Activated B cell treated with CpG ODN at 0.5 μM for 24 hours (primary cell): Measurements from ENCODE around the gene RIMBP3C. TPM values are rescaled to one million over a fixed set of nuclear protein-coding genes. Genes with fewer than 3 reads are reported as not detected.
A peak's percentile ranks its signal among the peaks of the same experiment; 100 is the strongest.
"Not testable (repeated sequence)": the region's sequence is repeated elsewhere in the genome, so short reads cannot be mapped to it uniquely, and the experiment has no call there.

Source experiments
- ATAC-seq: fragments of 200-7000 bp; cut with Tn5 transposase; one replicate; pipeline ENCODE4 v1.10.0; 2021; ENCODE audit warnings: low read depth, mild to moderate bottlenecking, moderate library complexity
- CTCF ChIA-PET: fragments of 350-600 bp; sonication (Branson Sonifier 250); formaldehyde crosslinking; loops from one replicate; lab custom pipeline; 2021; ENCODE audit warnings: antibody characterized with exemption; lab: Charles Lee
- POLR2A ChIA-PET: fragments of 350-600 bp; sonication (Branson Sonifier 250); formaldehyde crosslinking; loops from one replicate; lab custom pipeline; 2021; ENCODE audit warnings: antibody characterized with exemption; lab: Charles Lee
- DNase-seq: peaks from one replicate; pipeline ENCODE4 v3.0.0; 2022
- H3K27ac Mint-ChIP-seq: one replicate; pipeline ENCODE4 v1.8.0; 2020; ENCODE audit warnings: mixed read lengths
- H3K27me3 Mint-ChIP-seq: one replicate; pipeline ENCODE4 v1.8.0; 2021; ENCODE audit warnings: mixed read lengths
- H3K36me3 Mint-ChIP-seq: one replicate; pipeline ENCODE4 v1.8.0; 2021; ENCODE audit warnings: low read depth, mixed read lengths
- H3K4me1 Mint-ChIP-seq: one replicate; pipeline ENCODE4 v1.8.0; 2021; ENCODE audit warnings: mixed read lengths
- H3K4me3 Mint-ChIP-seq: one replicate; pipeline ENCODE4 v1.8.0; 2020; ENCODE audit warnings: mild to moderate bottlenecking, mixed read lengths
- H3K9me3 Mint-ChIP-seq: one replicate; pipeline ENCODE4 v1.8.0; 2020; ENCODE audit warnings: mixed read lengths
- intact Hi-C: fragments of 100-400 bp; cut with micrococcal nuclease; formaldehyde crosslinking; loops from one replicate; pipeline ENCODE4 v1.15.1; 2024
- total RNA-seq: library from RNA; stranded (reverse); gene quantifications from 2 replicates; pipeline ENCODE4 v1.2.3, GENCODE V29; 2022
- TF ChIP-seq, protein P1 (sequence below): fragments of 200-600 bp; IDR thresholded peaks from one replicate; pipeline ENCODE4 v1.8.0; 2022; ENCODE audit warnings: antibody characterized with exemption, mild to moderate bottlenecking

The RIMBP3C gene
- total RNA-seq, 1 donor from 2014 or later: 0.24 TPM

DNA sequence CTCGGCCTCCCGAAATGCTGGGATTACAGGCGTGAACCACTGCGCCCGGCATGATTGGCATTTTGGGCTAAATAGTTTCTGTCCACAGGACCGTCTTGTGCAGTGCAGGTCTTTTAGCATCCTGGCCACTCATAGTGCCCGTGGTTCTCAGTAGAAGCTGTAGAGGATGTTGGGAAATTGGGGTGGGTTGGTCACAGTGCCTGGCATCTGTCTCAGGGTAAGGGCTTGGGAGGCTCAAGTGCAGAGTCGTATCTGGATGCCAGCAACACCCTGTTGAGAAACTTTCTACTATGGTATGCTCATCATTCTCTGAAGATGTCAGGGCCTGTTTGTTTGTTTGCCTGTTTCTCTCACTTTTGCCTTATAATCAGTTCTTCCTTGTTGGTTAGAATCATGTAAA is 38.1 kb upstream of the RIMBP3C start:
- peak overlapping the region; percentile 14 for H3K27ac Mint-ChIP-seq
- POLR2A ChIA-PET: interaction anchor here (0.6 to 1.7 kb wide), 2 partner anchors 15 to 20 kb away, joined by 3 read pairs; no protein-coding TSS in a partner anchor
- TF ChIP-seq, protein P1, sequence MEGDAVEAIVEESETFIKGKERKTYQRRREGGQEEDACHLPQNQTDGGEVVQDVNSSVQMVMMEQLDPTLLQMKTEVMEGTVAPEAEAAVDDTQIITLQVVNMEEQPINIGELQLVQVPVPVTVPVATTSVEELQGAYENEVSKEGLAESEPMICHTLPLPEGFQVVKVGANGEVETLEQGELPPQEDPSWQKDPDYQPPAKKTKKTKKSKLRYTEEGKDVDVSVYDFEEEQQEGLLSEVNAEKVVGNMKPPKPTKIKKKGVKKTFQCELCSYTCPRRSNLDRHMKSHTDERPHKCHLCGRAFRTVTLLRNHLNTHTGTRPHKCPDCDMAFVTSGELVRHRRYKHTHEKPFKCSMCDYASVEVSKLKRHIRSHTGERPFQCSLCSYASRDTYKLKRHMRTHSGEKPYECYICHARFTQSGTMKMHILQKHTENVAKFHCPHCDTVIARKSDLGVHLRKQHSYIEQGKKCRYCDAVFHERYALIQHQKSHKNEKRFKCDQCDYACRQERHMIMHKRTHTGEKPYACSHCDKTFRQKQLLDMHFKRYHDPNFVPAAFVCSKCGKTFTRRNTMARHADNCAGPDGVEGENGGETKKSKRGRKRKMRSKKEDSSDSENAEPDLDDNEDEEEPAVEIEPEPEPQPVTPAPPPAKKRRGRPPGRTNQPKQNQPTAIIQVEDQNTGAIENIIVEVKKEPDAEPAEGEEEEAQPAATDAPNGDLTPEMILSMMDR: no peak
- DNase-seq (no peak), ATAC-seq (no peak)
- peaks cover 70% of the 10 kb centered on the region for H3K4me1 Mint-ChIP-seq
- CTCF ChIA-PET: no interaction called here
- H3K36me3 Mint-ChIP-seq: peaks cover 44% of the 10 kb centered on the region
- H3K4me3 Mint-ChIP-seq: no peak overlapping the region
- H3K9me3 Mint-ChIP-seq: no peaks in the 10 kb centered on the region
- intact Hi-C loops: loop anchor here (5.0 kb wide), 1 partner anchor 53 kb away; the partner anchor contains the start of gene SDF2L1
- no peaks in the 10 kb centered on the region for H3K27me3 Mint-ChIP-seq

DNA sequence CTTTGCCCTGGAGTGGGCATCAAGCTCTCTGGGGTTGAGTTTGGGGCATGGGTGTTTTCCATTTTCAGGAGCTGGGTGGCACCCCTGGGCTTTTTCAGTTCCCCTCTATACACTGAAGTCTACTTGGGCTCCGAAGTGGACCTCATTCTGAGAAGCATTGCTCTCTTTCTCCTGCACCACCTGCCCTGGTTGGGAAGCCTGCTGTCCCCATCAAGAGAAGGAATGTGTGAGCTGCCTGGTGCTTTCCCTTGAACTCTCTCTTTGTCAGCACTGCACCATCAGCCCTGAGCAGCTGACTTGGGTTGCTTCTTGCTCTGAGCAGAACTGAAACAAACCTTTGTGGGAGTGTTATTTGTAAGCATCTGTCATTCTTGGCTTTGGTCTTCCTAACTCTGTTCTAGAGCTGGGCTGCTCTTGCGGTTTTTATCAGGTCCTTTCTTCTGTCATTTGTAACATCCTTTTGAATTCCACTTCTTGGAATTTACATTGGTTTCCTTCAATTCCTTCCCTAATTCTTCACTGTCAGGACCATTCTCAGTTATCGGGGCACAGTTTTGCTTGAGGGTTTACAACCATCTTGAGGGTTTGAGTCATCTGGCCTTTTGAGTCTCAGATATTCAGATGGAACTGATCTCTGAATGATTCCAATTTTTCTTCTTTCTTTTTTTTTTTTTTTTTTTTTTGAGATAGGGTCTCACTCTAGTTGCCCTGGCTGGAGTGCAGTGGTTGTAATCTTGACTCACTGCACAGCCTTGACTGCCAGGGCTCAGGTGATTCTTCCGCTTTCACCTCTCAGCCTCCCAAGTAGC is 36.7 kb upstream of the RIMBP3C start:
- peak overlapping the region; percentile 83 for H3K27ac Mint-ChIP-seq
- DNase-seq (peak; percentile 27), ATAC-seq (peak; percentile 88)
- peaks cover 66% of the 10 kb centered on the region for H3K4me1 Mint-ChIP-seq
- peaks cover 35% of the 10 kb centered on the region for H3K36me3 Mint-ChIP-seq
- ChIA-PET CTCF (interaction anchor here (1.3 to 1.4 kb wide), 2 partner anchors 41 to 59 kb away, joined by 5 to 7 read pairs; no protein-coding TSS in a partner anchor), POLR2A (interaction anchor here (0.9 to 1.7 kb wide), 6 partner anchors 9 to 41 kb away, joined by 3 to 22 read pairs (median 4); partner anchors contain the start of gene YDJC)
- intact Hi-C loops: loop anchor here (1.0 to 5.0 kb wide), 3 partner anchors 20 to 54 kb away; partner anchors contain the start of gene SDF2L1
- peak overlapping the region; percentile 45 for H3K4me3 Mint-ChIP-seq
- TF ChIP-seq, protein P1: no peak
- no peaks in the 10 kb centered on the region for H3K27me3 Mint-ChIP-seq
- H3K9me3 Mint-ChIP-seq: no peaks in the 10 kb centered on the region

DNA sequence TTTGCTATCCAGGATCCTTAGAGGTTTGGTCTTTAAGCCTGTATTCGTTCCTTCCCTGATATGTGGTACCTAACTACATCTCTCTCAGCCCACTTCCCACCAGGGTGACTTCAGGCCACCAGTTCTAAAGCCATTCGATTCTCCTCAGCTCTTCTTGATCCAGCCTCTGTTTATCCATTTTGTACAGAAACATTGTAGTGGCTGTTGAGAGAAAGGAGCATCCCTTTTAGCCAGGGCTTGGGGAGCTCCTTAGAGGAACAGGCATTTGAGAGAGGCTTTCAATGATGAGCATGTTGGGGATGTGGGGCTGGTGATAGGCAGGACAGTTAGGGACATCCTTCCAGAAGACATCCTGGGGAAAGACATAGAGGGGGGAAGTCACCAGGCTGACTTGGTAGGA is 34.1 kb upstream of the RIMBP3C start:
- DNase-seq (no peak), ATAC-seq (no peak)
- Mint-ChIP-seq H3K4me1 (peaks cover 57% of the 10 kb centered on the region), H3K9me3 (no peaks in the 10 kb centered on the region), H3K27ac (peak overlapping the region; percentile 32), H3K36me3 (peaks cover 22% of the 10 kb centered on the region), H3K27me3 (no peaks in the 10 kb centered on the region), H3K4me3 (no peak overlapping the region)
- ChIA-PET CTCF (no interaction called here), POLR2A (interaction anchor here (0.6 kb wide), 1 partner anchor 44 kb away, joined by 5 read pairs; the partner anchor contains the start of gene YDJC)
- intact Hi-C loops: loop anchor here (5.0 kb wide), 1 partner anchor 57 kb away; the partner anchor contains the start of gene SDF2L1
- TF ChIP-seq, protein P1: no peak

DNA sequence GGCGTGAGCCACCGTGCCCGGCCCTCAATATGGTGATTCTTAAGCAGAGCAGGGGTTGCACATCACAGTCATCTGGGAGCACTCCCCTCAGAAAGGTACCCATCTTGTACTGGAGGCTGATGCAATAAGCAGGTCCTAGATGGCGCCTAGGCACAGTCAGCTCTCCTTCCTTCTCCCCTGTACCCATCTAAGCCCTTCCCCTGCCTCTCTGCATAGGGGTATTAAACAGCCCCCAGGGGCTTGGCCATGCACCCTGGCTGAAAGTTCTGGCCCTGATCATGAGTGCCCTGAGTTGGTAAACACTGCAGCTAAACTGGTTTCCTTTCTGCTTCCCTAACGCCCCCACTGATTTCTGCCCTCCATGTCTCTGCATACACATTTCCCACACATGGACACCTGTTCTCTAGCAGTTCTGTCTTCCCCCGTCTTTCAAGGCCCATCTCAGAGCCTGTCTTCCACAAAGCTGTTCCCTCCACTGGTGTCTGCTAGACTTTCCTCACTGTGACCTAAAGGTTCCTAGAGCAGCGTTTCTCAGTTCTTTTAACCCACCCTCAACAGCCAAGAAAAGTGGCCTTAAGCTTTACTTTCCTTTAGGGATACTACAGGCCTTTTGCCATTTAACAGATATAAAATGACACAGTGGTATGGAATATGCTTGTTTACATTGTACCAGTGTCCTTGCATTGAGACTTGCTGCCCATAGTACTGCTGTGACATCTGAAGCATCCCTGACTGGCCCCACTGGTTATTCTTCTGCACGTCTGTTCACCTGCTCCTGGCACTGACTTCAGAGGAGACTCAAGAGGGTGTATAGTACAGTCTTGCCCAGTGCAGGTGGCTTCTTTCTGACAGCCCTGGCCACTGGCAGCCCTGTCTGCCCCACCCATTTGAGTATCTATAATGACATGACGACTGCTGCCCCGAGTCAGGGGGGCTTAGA is 31.8 kb upstream of the RIMBP3C start:
- intact Hi-C loops: no loop called here
- ChIA-PET CTCF (interaction anchor here (0.8 kb wide), 1 partner anchor 64 kb away, joined by 3 read pairs; no protein-coding TSS in a partner anchor), POLR2A (interaction anchor here (0.6 kb wide), 1 partner anchor 63 kb away, joined by 3 read pairs; no protein-coding TSS in a partner anchor)
- Mint-ChIP-seq H3K4me1 (peaks cover 52% of the 10 kb centered on the region), H3K9me3 (no peaks in the 10 kb centered on the region), H3K36me3 (peaks cover 17% of the 10 kb centered on the region), H3K27ac (peak overlapping the region; percentile 74), H3K27me3 (no peaks in the 10 kb centered on the region), H3K4me3 (no peak overlapping the region)
- ATAC-seq (no peak), DNase-seq (no peak)
- TF ChIP-seq, protein P1: no peak

DNA sequence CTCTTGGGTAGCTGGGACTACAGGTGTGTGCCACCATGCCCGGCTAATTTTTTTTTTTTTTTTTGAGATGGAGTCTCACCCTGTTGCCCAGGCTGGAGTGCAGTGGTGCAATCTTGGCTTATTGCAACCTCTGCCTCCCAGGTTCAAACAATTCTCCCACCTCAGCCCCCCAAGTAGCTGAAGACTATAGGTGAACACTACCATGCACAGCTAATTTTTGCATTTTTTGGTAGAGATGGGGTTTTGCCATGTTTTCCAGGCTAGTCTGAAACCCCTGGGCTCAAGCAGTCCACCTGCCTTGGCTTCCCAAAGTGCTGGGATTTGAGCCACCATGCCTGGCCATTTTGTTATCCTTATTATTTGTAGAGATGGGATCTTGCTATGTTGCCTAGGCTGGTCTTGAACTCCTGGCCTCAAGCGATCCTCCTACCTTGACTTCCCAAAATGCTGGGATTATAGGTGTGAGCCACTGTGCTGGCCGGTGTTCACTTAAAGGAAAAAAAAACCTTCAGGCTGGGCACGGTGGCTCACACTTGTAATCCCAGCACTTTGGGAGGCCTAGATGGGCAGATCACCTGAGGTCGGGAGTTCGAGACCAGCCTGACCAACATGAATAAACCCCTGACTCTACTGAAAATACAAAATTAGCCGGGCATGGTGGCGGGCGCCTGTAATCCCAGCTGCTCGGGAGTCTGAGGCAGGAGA is 29.9 kb upstream of the RIMBP3C start:
- CTCF ChIA-PET, H3K27ac Mint-ChIP-seq, ATAC-seq, H3K27me3 Mint-ChIP-seq, intact Hi-C loops, DNase-seq, H3K4me3 Mint-ChIP-seq, H3K9me3 Mint-ChIP-seq: not testable (repeated sequence)
- POLR2A ChIA-PET: interaction anchor here (1.0 kb wide), 1 partner anchor 61 kb away, joined by 3 read pairs; the partner anchor contains the start of gene SDF2L1
- Mint-ChIP-seq H3K4me1 (peaks cover 46% of the 10 kb centered on the region), H3K36me3 (peaks cover 19% of the 10 kb centered on the region)

DNA sequence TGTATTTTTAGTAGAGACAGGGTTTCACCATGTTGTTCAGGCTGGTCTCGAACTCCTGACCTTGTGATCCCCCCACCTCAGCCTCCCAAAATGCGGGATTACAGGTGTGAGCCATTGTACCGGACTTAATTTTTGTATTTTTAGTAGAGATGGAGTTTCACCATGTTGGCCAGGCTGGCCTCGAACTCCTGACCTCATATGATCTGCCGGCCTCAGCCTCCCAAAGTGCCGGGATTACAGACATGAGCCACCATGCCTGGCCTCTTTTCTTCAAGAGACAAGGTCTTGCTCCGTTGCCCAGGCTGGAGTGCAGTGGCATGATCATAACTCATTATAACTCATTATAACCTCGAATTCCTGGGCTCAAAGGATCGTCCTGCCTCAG is 29.4 kb upstream of the RIMBP3C start:
- H3K27me3 Mint-ChIP-seq, DNase-seq, intact Hi-C loops, H3K4me3 Mint-ChIP-seq, H3K9me3 Mint-ChIP-seq, CTCF ChIA-PET, H3K27ac Mint-ChIP-seq, ATAC-seq: not testable (repeated sequence)
- POLR2A ChIA-PET: interaction anchor here (1.0 kb wide), 1 partner anchor 61 kb away, joined by 3 read pairs; the partner anchor contains the start of gene SDF2L1
- Mint-ChIP-seq H3K36me3 (peaks cover 18% of the 10 kb centered on the region), H3K4me1 (peaks cover 47% of the 10 kb centered on the region)
